ENCODE data around the gene PDGFRB.

Gene PDGFRB

GRCh38 chr5:150143350-150144245, 12.0 kb downstream of the PDGFRB start:
- peak; percentile 62 for DNase-seq

- DNase-seq: peak; percentile 38
Observed at GRCh38 chr5:150142959-150143349, 12.7 kb downstream of the PDGFRB start.

DNA sequence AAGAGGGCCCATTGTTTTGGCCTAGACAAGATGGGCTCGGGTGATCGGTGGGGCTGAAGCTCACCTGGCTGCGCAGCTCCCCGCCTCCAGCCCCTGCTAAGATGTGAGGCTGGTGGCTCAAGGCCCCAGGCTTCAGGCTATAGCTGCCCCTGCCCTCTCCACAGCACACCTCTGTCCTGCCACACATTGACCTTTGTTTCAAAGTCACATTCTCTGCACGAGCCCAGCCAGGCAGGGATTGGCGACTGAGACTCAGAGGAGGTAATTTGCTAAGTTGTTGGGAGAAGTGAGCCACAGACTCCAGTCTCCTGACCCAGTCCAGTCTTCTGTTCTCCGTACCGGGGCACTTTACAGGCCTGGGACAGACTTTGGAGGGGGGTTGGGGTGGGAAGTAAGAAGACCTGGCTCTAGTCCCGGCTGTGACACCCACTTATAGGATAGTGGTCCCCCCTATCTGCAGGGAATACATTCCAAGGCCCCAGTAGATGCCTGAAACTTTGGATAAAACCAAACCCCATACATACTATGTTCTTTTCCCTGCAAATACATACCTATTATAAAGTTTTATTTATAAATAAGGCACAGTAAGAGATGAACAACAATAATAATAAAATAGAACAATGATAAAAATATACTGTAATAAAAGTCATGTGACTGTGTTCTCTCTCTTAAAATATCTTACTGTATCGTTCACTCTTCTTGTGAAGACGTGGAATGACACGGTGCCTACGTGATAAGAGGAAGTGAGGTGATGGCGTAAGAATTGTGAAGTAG, 13.3 kb downstream of the PDGFRB start:
- no peak for DNase-seq

DNA sequence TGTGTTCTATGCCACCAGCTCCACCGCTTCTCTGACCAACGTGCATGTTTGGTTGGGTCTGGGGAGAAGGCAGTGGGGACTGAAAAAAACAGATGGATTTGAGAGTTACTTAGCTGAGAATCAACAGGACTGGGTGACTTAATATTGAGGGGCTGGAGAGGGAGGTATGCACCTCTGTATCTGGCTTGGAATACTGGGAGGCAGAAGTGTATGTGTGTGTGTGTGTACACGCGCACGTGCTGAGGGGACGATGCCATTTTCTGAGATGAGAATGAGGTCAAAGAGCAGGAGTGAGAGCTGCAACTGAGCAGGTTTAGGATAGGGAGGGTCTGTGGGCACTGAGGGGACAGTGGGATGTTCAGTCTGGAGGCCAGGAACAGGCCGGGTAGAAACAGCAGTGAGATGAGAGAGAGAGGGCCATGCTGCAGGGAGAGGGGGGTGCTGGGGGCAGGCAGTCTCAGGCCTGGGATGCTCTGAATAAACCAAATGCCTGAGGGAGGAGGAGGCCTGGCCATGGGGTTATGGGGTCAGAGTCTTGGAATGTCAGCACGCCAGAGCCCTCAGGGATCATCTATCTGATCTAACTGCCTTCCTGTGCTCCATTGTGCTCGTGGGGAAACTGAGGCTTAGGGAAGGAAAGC, 14.0 kb downstream of the PDGFRB start:
- DNase-seq: no peak

DNA sequence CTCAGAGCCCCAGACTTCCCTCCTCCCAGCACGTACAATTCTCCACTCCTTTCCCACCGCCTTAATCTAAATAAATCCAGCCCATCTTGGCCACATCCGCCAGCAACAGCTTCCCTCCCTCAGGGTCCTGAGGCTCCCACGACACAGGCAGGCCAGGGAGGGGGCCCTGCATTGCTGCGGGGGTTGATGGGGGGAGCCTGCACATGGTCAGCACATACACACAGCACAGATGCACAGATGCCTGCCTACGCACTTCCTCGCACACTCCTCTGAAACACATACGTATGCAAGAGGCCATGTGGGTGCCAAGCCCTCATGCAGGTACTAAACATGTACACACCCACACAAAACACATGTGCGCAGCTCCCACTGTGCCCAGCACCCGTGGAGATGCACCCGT, 14.8 kb downstream of the PDGFRB start:
- no peak for DNase-seq

GRCh38 chr5:150139334-150139733, 16.3 kb downstream of the PDGFRB start:
- DNase-seq: no peak

DNA sequence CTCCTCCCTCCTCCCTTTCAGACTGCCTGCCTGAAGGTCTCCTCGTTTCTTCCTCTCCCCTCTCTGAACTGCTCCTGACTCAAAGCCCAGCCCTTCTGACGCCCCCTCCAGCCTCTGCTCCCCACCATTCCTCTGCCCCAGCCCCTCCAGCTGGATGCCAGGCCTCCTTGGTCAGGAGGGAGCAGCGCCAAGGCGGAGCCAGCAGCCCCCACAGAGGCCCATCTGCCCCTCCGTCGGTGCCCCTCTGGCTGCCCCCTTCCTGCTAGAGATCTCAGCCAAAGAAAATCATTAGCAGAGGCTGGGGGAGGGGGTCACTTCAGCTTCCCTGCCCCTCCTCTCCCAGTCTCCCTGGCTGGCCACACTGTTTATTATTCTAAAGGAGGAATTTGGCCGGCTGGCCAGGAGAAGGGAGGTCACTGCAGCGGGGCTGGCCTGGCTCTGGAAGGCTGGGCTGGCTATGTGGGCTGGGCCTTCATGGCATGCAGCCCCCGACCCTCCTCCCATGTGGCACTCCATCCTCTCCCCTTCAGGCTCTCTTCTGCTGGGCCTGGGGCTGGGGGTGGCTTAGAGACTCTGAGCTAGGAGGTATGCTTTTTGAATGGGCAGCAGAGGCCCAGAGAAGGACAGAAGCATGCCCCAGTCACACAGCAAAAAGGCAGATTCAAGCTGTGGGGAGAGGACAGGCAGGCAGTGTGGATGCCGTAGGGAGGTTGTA, 16.9 kb downstream of the PDGFRB start:
- peak; percentile 38 for DNase-seq

DNA sequence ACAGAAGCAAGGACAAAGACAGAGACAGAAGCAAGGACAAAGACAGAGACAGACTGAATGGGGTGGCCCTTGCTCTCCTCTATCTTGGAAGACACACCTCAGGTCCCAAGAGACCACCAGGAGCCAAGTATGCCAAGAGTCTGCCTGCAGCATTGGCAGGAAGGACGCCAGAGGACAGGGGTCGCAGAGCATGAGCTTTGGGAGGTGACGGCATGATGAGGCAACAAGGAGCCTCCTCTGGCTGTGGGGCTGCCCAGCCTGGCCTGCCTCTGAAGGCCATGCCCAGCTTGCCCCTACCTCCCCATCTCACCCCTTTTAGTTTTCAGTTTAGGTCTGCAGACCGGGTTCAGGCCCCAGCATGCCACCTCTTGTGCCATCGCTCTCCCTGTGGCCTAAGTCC, 17.6 kb downstream of the PDGFRB start:
- DNase-seq: no peak

DNA sequence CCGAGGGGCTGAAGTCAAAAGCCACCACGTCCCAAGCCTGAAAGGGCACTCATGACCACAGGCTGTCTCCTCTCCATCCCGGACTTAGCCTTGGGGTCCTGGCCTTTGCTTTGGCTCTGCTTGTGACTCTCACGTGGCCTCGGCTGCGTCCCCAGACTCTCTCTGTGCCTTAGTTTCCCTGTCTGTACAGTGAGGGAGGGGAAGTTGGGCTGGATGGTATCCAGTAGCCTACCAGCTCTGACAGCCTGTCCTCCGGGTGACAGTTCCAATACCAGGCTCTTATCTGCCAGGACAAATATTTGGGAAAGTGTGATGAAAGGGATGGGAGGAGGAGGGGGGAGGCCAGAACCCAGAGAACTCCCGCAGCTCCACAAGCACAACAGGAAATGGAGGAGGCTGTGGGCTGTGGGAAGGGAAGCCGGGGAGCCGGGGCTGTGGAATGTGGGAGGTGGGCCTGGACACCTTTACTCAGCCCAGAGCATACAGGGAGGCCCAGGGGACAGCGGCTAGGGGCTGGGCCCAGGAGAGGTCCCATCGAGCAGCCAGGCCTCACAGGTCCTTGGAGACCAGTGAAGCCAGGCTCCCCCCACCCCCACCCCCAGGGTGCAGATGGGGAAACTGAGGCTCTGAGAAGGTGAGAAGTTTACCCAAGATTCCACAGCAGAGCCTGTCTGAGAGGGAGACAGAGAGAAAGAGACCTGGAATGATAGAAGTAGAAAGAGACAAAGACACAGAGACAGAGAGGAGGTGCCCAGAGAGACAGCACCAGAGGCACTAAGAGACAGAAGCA, 18.3 kb downstream of the PDGFRB start:
- DNase-seq: no peak

DNA sequence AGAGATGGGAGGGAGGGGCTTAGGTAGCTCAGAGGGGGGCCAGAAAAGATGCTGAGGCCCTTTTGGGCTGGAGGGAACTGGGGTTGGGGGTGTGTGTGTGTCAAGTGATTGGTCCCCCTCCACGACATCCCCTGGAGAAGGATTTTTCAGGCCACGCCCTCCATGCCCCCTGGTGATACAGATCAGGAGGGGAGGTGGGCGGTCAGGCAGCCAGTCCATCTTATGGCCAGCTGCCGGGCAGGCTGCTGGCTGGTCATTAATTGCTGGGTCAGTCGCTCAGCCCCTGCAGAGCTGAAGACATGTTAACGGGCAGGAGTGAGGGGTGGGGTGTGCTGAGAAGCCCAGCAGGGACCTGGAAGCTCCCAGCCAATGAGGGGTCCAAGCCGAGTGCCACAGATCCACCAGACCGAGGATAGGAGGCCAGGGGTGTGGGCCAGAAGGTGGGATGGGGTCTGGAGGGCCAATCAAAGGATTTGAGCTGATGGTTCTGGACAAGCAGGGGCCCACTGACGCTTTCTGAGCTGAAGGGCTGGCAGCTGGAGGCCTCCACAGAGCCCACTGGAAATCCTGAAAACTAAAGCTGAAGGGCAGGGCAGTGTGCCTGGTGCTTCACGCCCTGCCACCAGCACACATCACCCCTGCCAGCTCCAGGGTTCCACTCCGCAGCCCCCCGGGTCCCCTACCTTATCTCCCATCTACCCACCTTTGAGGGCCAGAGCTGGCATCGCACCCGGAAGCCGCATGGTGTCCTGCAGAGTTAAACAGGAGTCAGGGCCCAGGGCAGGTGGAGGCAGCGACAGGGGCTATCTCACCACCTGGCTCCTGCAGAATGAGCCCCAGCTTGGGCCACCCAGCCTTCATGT, 19.1 kb downstream of the PDGFRB start:
- no peak for DNase-seq

DNA sequence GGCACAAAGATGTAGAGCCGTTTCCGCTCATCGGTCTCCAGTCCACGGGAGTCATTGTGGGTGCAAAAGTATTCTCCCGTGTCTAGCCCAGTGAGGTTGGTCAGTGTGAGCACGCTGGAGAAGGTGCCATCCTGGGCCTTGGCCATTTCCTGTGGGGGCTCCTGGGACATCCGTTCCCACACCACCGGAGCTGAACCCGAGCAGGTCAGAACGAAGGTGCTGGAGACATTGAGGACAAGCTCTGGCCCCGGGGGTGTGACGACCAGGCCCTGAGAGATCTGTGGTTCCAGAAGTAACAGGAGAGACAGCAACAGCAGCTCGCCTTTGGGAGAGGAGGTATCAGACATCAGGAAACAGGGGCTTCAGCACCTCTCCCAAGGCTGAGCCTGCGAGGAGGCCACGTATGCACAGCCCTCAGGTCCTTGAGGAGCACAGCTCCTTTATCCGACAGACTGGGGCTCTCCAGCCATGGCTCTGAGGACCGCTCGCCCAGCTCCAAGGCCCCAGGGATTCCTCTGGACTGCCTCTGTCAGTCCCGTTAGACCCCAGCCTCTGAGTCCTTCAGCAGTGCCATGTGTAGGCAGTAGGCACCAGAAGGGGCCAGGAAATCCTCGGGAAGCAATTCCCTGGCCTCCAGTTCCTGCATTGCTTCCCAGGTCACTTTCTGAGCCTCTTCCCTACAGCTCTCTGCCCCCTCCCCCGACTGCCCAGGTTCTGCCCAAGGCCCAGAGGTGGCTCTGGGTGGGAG, 19.9 kb downstream of the PDGFRB start:
- no peak for DNase-seq

- DNase-seq: no peak
Observed at GRCh38 chr5:150134198-150134588, 21.5 kb downstream of the PDGFRB start.

- DNase-seq: no peak
Observed at GRCh38 chr5:150133581-150134197, 22.0 kb downstream of the PDGFRB start.

DNA sequence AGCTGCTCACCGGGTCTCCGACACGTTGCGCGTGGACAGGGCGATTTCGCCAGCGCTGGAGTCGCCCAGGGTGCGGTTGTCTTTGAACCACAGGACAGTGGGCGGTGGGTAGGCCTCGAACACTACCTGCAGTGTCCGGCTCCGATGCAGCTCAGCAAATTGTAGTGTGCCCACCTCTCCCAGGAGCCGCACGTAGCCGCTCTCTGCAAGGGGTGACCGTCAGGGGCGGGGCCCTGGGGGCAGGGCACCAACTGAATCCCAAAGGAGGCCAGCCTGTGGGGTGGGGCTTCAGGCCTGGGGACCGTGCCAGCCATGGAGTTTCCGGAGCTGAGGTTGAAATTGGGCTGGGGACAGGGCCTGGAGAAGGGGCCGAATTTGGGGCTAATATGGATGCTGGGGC, 22.9 kb downstream of the PDGFRB start:
- no peak for DNase-seq

- DNase-seq: no peak
Observed at GRCh38 chr5:150131978-150132694, 23.5 kb downstream of the PDGFRB start.

GRCh38 chr5:150131461-150131860, 24.2 kb downstream of the PDGFRB start:
- DNase-seq: no peak

- no peak for DNase-seq
Observed at GRCh38 chr5:150130493-150130922, 25.1 kb downstream of the PDGFRB start.

- peak; percentile 38 for DNase-seq
Observed at GRCh38 chr5:150129813-150130492, 25.7 kb downstream of the PDGFRB start.

DNA sequence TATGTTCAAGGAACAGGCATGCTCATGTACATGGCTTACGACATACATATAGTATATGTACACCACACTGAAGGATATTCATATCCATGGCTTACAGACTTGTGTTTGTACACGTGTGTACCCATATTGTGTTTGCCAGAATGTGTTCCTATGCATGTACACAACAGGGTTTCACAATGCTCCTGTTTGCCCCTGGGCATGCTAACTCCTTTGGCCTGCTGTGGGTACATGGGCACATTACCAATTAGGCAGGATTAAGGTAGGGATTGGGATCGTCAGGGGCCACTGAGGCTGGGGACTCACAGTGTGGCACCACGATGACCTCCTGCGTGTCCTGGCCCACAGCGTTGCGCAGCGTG, 26.2 kb downstream of the PDGFRB start:
- no peak for DNase-seq

All from T1000 (cell line).